ENCODE measurements around the gene ASCL5. TPM values are rescaled to one million over a fixed set of nuclear protein-coding genes. Genes with fewer than 3 reads are reported as not detected.

ASCL5 gene
- total RNA-seq, 1 donor from 2014 or later: not detected

- Histone ChIP-seq H3K36me3 (no peaks in the 10 kb centered on the region), H3K27me3 (ENCODE audit: low read depth) (peaks cover 37% of the 10 kb centered on the region), H3K27ac (replicated peaks) (no peak overlapping the region), H3K4me3 (no peak overlapping the region), H3K9me3 (replicated peaks) (no peaks in the 10 kb centered on the region), H3K4me1 (no peaks in the 10 kb centered on the region)
- no peak for TF ChIP-seq CTCF (IDR thresholded peaks at IDR 0.05; ENCODE audit: borderline replicate concordance)
- intact Hi-C loops (cut with micrococcal nuclease): no loop called here
- no peak for DNase-seq
Measured at GRCh38 chr1:201088901-201089525, 38.0 kb downstream of the ASCL5 start.

- H3K4me1 ChIP-seq: no peaks in the 10 kb centered on the region
- intact Hi-C loops (cut with micrococcal nuclease): no loop called here
- H3K36me3 ChIP-seq: no peaks in the 10 kb centered on the region
Measured at GRCh38 chr1:201088395-201088794, 38.6 kb downstream of the ASCL5 start.

GRCh38 chr1:201085902-201086735, 40.9 kb downstream of the ASCL5 start:
- Histone ChIP-seq H3K36me3 (no peaks in the 10 kb centered on the region), H3K27me3 (ENCODE audit: low read depth) (peaks cover 37% of the 10 kb centered on the region), H3K4me1 (no peaks in the 10 kb centered on the region), H3K9me3 (replicated peaks) (no peaks in the 10 kb centered on the region), H3K27ac (replicated peaks) (no peak overlapping the region), H3K4me3 (no peak overlapping the region)
- peak; percentile 67 for TF ChIP-seq CTCF (IDR thresholded peaks at IDR 0.05; ENCODE audit: borderline replicate concordance)
- intact Hi-C loops (cut with micrococcal nuclease): no loop called here
- DNase-seq: peak; percentile 34

More at GRCh38 chr1:201088395-201088794, 38.6 kb downstream of the ASCL5 start:
- H3K27me3 ChIP-seq (ENCODE audit: low read depth): peaks cover 37% of the 10 kb centered on the region
- H3K4me3 ChIP-seq: no peak overlapping the region
- no peaks in the 10 kb centered on the region for H3K9me3 ChIP-seq (replicated peaks)
- TF ChIP-seq CTCF (IDR thresholded peaks at IDR 0.05; ENCODE audit: borderline replicate concordance): no peak
- H3K27ac ChIP-seq (replicated peaks): no peak overlapping the region
- DNase-seq: no peak

- TF ChIP-seq CTCF (IDR thresholded peaks at IDR 0.05; ENCODE audit: borderline replicate concordance): no peak
- Histone ChIP-seq H3K4me1 (no peaks in the 10 kb centered on the region), H3K4me3 (no peak overlapping the region), H3K36me3 (no peaks in the 10 kb centered on the region), H3K9me3 (replicated peaks) (no peaks in the 10 kb centered on the region), H3K27ac (replicated peaks) (no peak overlapping the region), H3K27me3 (ENCODE audit: low read depth) (peaks cover 36% of the 10 kb centered on the region)
- intact Hi-C loops (cut with micrococcal nuclease): no loop called here
- DNase-seq: no peak
Measured at GRCh38 chr1:201084295-201084694, 42.7 kb downstream of the ASCL5 start.

DNA sequence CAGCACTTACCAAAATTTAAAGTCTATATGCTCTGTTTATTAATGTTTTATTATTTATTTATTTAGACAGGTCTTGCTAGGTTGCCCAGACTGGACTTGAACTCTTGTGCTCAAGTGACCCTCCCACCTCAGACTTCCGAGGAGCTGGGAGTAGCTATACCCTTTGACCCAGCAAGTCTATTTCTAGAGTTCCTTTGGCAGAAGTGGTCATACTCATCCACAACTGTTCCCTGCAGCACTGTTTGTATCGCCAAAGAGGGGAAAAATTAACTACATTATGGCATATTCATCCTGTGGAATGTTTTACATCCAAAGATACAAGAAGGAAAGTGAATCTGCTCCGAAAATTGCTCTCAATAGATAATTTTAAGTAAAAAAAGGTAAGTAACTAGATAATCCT, 43.2 kb downstream of the ASCL5 start:
- DNase-seq: no peak
- intact Hi-C loops (cut with micrococcal nuclease): no loop called here
- Histone ChIP-seq H3K27me3 (ENCODE audit: low read depth) (peaks cover 30% of the 10 kb centered on the region), H3K36me3 (no peaks in the 10 kb centered on the region), H3K4me1 (no peaks in the 10 kb centered on the region), H3K4me3 (no peak overlapping the region), H3K27ac (replicated peaks) (no peak overlapping the region), H3K9me3 (replicated peaks) (no peaks in the 10 kb centered on the region)
- no peak for TF ChIP-seq CTCF (IDR thresholded peaks at IDR 0.05; ENCODE audit: borderline replicate concordance)
